ENCODE results near the gene TEAD2.

TEAD2 gene

GRCh38 chr19:49359851-49360820 lies 2.1 kb downstream of the TEAD2 start:
- H3K4me3 ChIP-seq (ENCODE audit: low read length) = no peak overlapping the region
- TF ChIP-seq CTCF (IDR thresholded peaks at IDR 0.05; ENCODE audit: insufficient read depth, low read depth, low read length, missing control alignments) = no peak
- DNase-seq (ENCODE audit: low read depth) = no peak

- TF ChIP-seq CTCF (IDR thresholded peaks at IDR 0.05; ENCODE audit: insufficient read depth, low read depth, low read length, missing control alignments) = no peak
- H3K4me3 ChIP-seq (ENCODE audit: low read length) = no peak overlapping the region
- no peak for DNase-seq (ENCODE audit: low read depth)
Observed at GRCh38 chr19:49357186-49357585, 5.0 kb downstream of the TEAD2 start.

- H3K4me3 ChIP-seq (ENCODE audit: low read length) = no peak overlapping the region
- no peak for TF ChIP-seq CTCF (IDR thresholded peaks at IDR 0.05; ENCODE audit: insufficient read depth, low read depth, low read length, missing control alignments)
- DNase-seq (ENCODE audit: low read depth) = no peak
Observed at GRCh38 chr19:49356382-49356781, 5.8 kb downstream of the TEAD2 start.

GRCh38 chr19:49355909-49356353 lies 6.3 kb downstream of the TEAD2 start:
- TF ChIP-seq CTCF (IDR thresholded peaks at IDR 0.05; ENCODE audit: insufficient read depth, low read depth, low read length, missing control alignments) = no peak
- H3K4me3 ChIP-seq (ENCODE audit: low read length) = no peak overlapping the region

GRCh38 chr19:49349567-49349966 lies 12.6 kb downstream of the TEAD2 start:
- H3K4me3 ChIP-seq (ENCODE audit: low read length) = no peak overlapping the region
- TF ChIP-seq CTCF (IDR thresholded peaks at IDR 0.05; ENCODE audit: insufficient read depth, low read depth, low read length, missing control alignments) = no peak
- no peak for DNase-seq (ENCODE audit: low read depth)

More at GRCh38 chr19:49355909-49356353, 6.3 kb downstream of the TEAD2 start:
- no peak for DNase-seq (ENCODE audit: low read depth)

- H3K4me3 ChIP-seq (ENCODE audit: low read length) = no peak overlapping the region
- DNase-seq (ENCODE audit: low read depth) = no peak
- TF ChIP-seq CTCF (IDR thresholded peaks at IDR 0.05; ENCODE audit: insufficient read depth, low read depth, low read length, missing control alignments) = no peak
Observed at GRCh38 chr19:49348305-49349189, 13.7 kb downstream of the TEAD2 start.
